GM19193 (cell line): Measurements from ENCODE around the gene CTNNA3.

Experiments
- POLR2A ChIP-seq: IDR thresholded peaks from 4 replicates; pipeline ENCODE4 v1.6.1; 2011; ENCODE audit not compliant: insufficient read depth, insufficient read length; ENCODE audit errors: extremely low read depth

CTNNA3 gene

GRCh38 chr10:66924674-66925345 lies 771.2 kb downstream of the CTNNA3 start:
- no peak for TF ChIP-seq POLR2A

- no peak for TF ChIP-seq POLR2A
Measured at GRCh38 chr10:66919248-66919647, 776.7 kb downstream of the CTNNA3 start.

GRCh38 chr10:66917104-66917503 lies 778.9 kb downstream of the CTNNA3 start:
- TF ChIP-seq POLR2A = no peak

- no peak for TF ChIP-seq POLR2A
Measured at GRCh38 chr10:66916030-66916429, 780.0 kb downstream of the CTNNA3 start.

- TF ChIP-seq POLR2A = no peak
Measured at GRCh38 chr10:66910671-66911070, 785.3 kb downstream of the CTNNA3 start.

- TF ChIP-seq POLR2A = no peak
Measured at GRCh38 chr10:66892871-66893270, 803.1 kb downstream of the CTNNA3 start.

GRCh38 chr10:66888237-66888636 lies 807.8 kb downstream of the CTNNA3 start:
- no peak for TF ChIP-seq POLR2A

- no peak for TF ChIP-seq POLR2A
Measured at GRCh38 chr10:66886848-66887247, 809.1 kb downstream of the CTNNA3 start.

GRCh38 chr10:66882271-66882670 lies 813.7 kb downstream of the CTNNA3 start:
- TF ChIP-seq POLR2A = no peak

- no peak for TF ChIP-seq POLR2A
Measured at GRCh38 chr10:66881814-66882213, 814.2 kb downstream of the CTNNA3 start.

- TF ChIP-seq POLR2A = no peak
Measured at GRCh38 chr10:66880826-66881225, 815.2 kb downstream of the CTNNA3 start.

GRCh38 chr10:66880292-66880691 lies 815.7 kb downstream of the CTNNA3 start:
- no peak for TF ChIP-seq POLR2A

GRCh38 chr10:66877361-66877760 lies 818.6 kb downstream of the CTNNA3 start:
- no peak for TF ChIP-seq POLR2A

- no peak for TF ChIP-seq POLR2A
Measured at GRCh38 chr10:66869635-66870034, 826.4 kb downstream of the CTNNA3 start.

- no peak for TF ChIP-seq POLR2A
Measured at GRCh38 chr10:66862687-66863258, 833.2 kb downstream of the CTNNA3 start.

- no peak for TF ChIP-seq POLR2A
Measured at GRCh38 chr10:66860376-66860945, 835.5 kb downstream of the CTNNA3 start.

- TF ChIP-seq POLR2A = no peak
Measured at GRCh38 chr10:66852811-66853210, 843.2 kb downstream of the CTNNA3 start.

GRCh38 chr10:66848856-66849255 lies 847.1 kb downstream of the CTNNA3 start:
- no peak for TF ChIP-seq POLR2A
